Effector memory CD8-positive, alpha-beta T cell (primary cell): ENCODE measurements around the gene TMEM237.

Source experiments
- ATAC-seq: fragments of 150-1000 bp; cut with Tn5 transposase; replicated peaks from 2 replicates; pipeline ENCODE4 v1.10.0; 2021; ENCODE audit warnings: mild to moderate bottlenecking, moderate library complexity
- DNase-seq, 3 experiments: peaks; one replicate each; pipeline ENCODE4 v3.0.0; 2021
- H3K27ac Mint-ChIP-seq, 2 donors: one replicate each; pipeline ENCODE4 v1.8.0; 2022; ENCODE audit warnings: mild to moderate bottlenecking in 2 of 2, mixed read lengths in 2 of 2, moderate library complexity in 2 of 2
- H3K27me3 Mint-ChIP-seq, 2 donors: one replicate each; pipeline ENCODE4 v1.8.0; 2022; ENCODE audit warnings: mixed read lengths in 2 of 2
- H3K36me3 Mint-ChIP-seq: one replicate; pipeline ENCODE4 v1.8.0; 2022; ENCODE audit warnings: mild to moderate bottlenecking, moderate library complexity, mixed read lengths; ENCODE audit not compliant: insufficient read depth
- H3K4me1 Mint-ChIP-seq, 2 donors: one replicate each; pipeline ENCODE4 v1.8.0; 2022; ENCODE audit warnings: low read depth in 2 of 2, mixed read lengths in 2 of 2
- H3K4me3 Mint-ChIP-seq, 2 donors: one replicate each; pipeline ENCODE4 v1.8.0; 2022; ENCODE audit warnings: mild to moderate bottlenecking in 2 of 2, mixed read lengths in 2 of 2, moderate library complexity in 2 of 2
- H3K9me3 Mint-ChIP-seq, 2 donors: one replicate each; pipeline ENCODE4 v1.8.0; 2022; ENCODE audit warnings: mixed read lengths in 2 of 2

The TMEM237 gene

DNA sequence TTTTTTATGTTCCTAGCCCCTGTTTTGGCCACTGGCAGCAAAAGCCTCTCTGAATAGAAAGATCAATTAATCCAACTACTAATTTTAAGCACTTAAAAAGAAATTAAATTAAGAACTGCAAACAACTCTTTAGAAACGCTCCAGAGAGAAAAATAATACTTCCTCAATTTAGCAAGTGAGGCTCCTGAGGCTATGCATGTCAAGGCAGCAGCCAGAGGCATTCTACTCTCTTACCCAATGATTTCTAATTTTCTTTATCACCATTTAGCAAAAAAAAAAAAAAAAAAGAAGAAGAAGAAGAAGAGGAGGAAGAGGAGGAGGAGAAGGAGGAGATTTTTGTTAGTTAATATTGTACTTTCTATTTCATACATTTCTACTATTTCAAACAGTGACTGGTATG, 68.5 kb downstream of the TMEM237 start:
- DNase-seq, result no peak
- Mint-ChIP-seq H3K9me3 (no peaks in the 10 kb centered on the region), H3K36me3 (no peaks in the 10 kb centered on the region), H3K4me3 (no peak overlapping the region), H3K27me3 (peaks cover 6 to 7% of the 10 kb centered on the region in 2 donors), H3K4me1 (no peaks in the 10 kb centered on the region), H3K27ac (no peak overlapping the region)
- ATAC-seq, result no peak

DNA sequence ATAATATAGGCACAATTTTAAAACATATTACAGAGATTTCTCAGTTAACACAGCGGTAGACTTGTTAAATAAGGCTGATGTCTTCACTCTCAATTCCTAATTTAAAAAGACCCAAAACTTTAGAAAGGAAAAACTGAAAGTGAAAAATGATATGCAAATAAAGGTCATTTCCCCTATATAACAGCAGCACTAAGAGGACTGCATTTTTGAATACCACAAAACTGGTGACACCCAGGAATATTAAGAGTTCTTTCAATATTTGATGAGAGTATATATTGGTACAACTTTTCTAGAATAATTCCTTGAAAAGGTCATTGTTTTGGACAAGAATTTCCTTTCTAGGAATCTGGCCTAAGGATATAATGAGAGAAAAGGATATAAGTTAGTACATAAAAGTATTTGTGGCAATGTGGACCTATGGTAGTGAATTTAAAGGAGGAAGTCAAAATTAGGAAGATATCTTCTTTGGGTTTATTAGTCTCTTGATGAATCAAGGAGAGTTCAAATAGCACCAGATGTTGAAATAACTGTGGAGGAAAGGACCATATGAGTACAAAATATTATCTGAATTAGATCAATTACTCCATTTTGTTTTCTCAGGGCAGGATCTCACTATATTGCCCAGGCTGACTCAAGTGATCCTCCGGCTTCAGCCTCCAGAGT, 70.3 kb downstream of the TMEM237 start:
- ATAC-seq (no peak), DNase-seq (no peak)
- no peaks in the 10 kb centered on the region for H3K36me3 Mint-ChIP-seq
- no peak overlapping the region for H3K27ac Mint-ChIP-seq
- H3K9me3 Mint-ChIP-seq, result no peaks in the 10 kb centered on the region
- H3K4me3 Mint-ChIP-seq, result no peak overlapping the region
- H3K27me3 Mint-ChIP-seq, result no peaks in the 10 kb centered on the region
- no peaks in the 10 kb centered on the region for H3K4me1 Mint-ChIP-seq
